Parathyroid adenoma (tissue), 2 donors: ENCODE measurements around the gene AQP2.

Experiments
- H2AFZ ChIP-seq: fragments of 300-600 bp; sonication (generic); one replicate; pipeline ENCODE4 v1.7.0; 2017; ENCODE audit warnings: antibody characterized with exemption, mild to moderate bottlenecking
- H3K27ac ChIP-seq: fragments of 300-600 bp; sonication (generic); one replicate; pipeline ENCODE4 v1.7.0; 2017
- H3K27me3 ChIP-seq: fragments of 300-600 bp; sonication (generic); one replicate; pipeline ENCODE4 v1.7.0; 2017; ENCODE audit warnings: low read length; ENCODE audit not compliant: control insufficient read depth, insufficient read depth
- H3K36me3 ChIP-seq: fragments of 300-600 bp; sonication (generic); one replicate; pipeline ENCODE4 v1.7.0; 2017; ENCODE audit warnings: low read length; ENCODE audit not compliant: control insufficient read depth, insufficient read depth
- H3K4me1 ChIP-seq: fragments of 300-600 bp; sonication (generic); one replicate; pipeline ENCODE4 v1.7.0; 2017; ENCODE audit warnings: control low read depth
- H3K4me2 ChIP-seq: fragments of 300-600 bp; sonication (generic); one replicate; pipeline ENCODE4 v1.7.0; 2017; ENCODE audit warnings: low read length
- H3K4me3 ChIP-seq: fragments of 300-600 bp; sonication (generic); one replicate; pipeline ENCODE4 v1.7.0; 2017; ENCODE audit warnings: low read depth, low read length
- H3K79me2 ChIP-seq: fragments of 300-600 bp; sonication (generic); one replicate; pipeline ENCODE4 v1.7.0; 2017; ENCODE audit warnings: control low read depth
- H3K9ac ChIP-seq: fragments of 300-600 bp; sonication (generic); one replicate; pipeline ENCODE4 v1.7.0; 2017; ENCODE audit warnings: mild to moderate bottlenecking
- H3K9me3 ChIP-seq: fragments of 300-600 bp; sonication (generic); one replicate; pipeline ENCODE4 v1.7.0; 2017; ENCODE audit warnings: low read length; ENCODE audit not compliant: control insufficient read depth
- TF ChIP-seq, protein P1 (sequence below): fragments of 300-600 bp; sonication (generic); IDR thresholded peaks from one replicate; pipeline ENCODE4 v1.7.0; 2017; ENCODE audit warnings: antibody characterized with exemption, mild to moderate bottlenecking
- donor health status: primary hyperparathyroidism.

Gene AQP2

DNA sequence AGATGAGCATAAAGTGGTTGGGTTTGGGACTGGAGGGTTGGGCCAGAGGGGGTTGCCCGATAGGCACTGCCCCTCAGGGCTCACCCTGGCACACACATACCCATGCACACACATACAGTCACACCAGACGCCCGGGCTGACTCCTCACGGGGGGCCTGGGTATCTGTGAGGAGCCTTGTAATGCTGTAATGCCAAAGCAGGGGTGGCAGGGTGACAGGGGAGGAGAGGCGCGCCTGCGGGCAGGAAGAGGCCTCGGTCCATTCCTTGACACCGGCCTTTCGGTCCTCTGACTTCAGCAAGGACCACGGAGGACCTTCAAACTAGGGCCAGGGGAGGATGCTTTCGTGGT, 47.2 kb upstream of the AQP2 start:
- H3K4me3 ChIP-seq, result peak overlapping the region; percentile 13
- TF ChIP-seq, protein P1, sequence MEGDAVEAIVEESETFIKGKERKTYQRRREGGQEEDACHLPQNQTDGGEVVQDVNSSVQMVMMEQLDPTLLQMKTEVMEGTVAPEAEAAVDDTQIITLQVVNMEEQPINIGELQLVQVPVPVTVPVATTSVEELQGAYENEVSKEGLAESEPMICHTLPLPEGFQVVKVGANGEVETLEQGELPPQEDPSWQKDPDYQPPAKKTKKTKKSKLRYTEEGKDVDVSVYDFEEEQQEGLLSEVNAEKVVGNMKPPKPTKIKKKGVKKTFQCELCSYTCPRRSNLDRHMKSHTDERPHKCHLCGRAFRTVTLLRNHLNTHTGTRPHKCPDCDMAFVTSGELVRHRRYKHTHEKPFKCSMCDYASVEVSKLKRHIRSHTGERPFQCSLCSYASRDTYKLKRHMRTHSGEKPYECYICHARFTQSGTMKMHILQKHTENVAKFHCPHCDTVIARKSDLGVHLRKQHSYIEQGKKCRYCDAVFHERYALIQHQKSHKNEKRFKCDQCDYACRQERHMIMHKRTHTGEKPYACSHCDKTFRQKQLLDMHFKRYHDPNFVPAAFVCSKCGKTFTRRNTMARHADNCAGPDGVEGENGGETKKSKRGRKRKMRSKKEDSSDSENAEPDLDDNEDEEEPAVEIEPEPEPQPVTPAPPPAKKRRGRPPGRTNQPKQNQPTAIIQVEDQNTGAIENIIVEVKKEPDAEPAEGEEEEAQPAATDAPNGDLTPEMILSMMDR, result no peak
- peak overlapping the region; percentile 25 for H3K9ac ChIP-seq
- H2AFZ ChIP-seq, result peak overlapping the region; percentile 43
- no peaks in the 10 kb centered on the region for H3K27me3 ChIP-seq
- H3K36me3 ChIP-seq, result no peaks in the 10 kb centered on the region
- H3K9me3 ChIP-seq, result no peaks in the 10 kb centered on the region
- H3K79me2 ChIP-seq, result no peaks in the 10 kb centered on the region
- H3K4me1 ChIP-seq, result peaks cover 22% of the 10 kb centered on the region
- peak overlapping the region; percentile 86 for H3K27ac ChIP-seq
- peak overlapping the region; percentile 70 for H3K4me2 ChIP-seq

DNA sequence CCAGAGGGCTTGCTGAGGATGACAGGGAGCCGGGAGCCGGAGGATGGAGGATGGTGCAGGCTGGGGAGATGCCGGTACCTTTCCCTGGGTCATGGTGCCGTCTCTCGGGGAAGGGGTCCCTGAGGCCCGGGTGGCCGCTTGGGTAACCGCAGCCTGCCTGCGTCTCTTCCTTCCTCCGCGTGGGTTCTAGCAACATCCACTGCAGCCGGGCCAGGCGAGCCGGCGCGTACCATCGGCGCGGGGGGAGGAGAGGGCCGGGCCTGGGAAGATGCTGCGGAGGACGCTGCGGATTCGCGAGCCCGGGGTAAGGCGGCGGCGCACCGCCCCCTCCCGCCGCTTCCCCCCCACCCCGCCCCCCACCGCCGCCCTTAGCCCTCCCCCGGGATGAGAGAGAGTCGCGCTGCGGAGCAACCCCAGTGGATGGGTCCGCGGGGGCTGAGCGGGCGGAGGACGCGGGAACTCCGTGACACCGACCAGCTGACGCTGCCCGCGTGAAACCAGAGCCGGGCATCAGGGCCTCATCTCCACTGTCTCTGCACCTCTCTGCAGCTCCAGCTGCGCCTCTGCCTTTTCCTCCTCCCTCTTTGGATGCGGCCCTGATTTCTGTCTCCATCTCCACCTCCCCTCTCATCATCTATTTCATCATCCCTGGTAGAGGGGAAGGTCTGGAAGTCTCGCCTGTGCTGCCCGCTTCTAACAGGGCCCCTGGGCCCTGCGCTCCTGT, 46.7 kb upstream of the AQP2 start, which contains the start of gene FAIM2:
Gene FAIM2 (minus strand): TSS at position 201 of the 724 bp plus-strand sequence. CDS start 108 bp downstream, at position 93.
- H3K27ac ChIP-seq, result peak within 1 kb of the TSS; percentile 95

DNA sequence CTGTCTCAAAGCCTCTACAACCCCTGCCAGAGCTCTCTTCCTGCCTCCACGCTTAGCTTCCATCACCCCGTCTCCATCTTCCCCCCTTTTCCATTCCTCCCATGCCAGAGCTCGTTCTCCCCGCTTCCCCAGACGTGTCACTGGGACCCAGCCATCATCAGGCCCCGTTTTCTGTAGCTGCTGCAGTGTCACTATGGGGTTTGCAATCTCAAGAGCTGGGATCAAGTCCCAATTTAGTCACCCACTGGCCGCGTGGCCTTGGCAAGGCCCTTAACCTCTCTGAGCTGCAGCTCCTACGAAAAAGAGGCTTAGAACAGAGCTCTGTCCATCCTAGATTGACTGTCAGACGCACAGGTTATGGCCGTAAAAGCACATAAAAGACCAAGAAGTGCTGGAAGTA, 45.9 kb upstream of the AQP2 start:
- TF ChIP-seq, protein P1, result no peak
- Histone ChIP-seq H3K9ac (peak overlapping the region; percentile 47), H3K79me2 (no peaks in the 10 kb centered on the region), H3K36me3 (no peaks in the 10 kb centered on the region), H3K4me1 (peaks cover 19% of the 10 kb centered on the region), H3K9me3 (no peaks in the 10 kb centered on the region), H3K4me3 (no peak overlapping the region), H3K27ac (peak overlapping the region; percentile 95), H2AFZ (peak overlapping the region; percentile 45), H3K4me2 (peak overlapping the region; percentile 46), H3K27me3 (no peaks in the 10 kb centered on the region)

More for the DNA sequence above, 46.7 kb upstream of the AQP2 start, which contains the start of gene FAIM2:
- peaks cover 19% of the 10 kb centered on the region for H3K4me1 ChIP-seq
- H3K4me3 ChIP-seq, result peak within 1 kb of the TSS; percentile 30
- no peaks in the 10 kb centered on the region for H3K36me3 ChIP-seq
- peak within 1 kb of the TSS; percentile 45 for H2AFZ ChIP-seq
- no peaks in the 10 kb centered on the region for H3K27me3 ChIP-seq
- no peaks in the 10 kb centered on the region for H3K9me3 ChIP-seq
- peak within 1 kb of the TSS; percentile 47 for H3K9ac ChIP-seq
- TF ChIP-seq, protein P1, result no peak
- H3K4me2 ChIP-seq, result peak within 1 kb of the TSS; percentile 70
- no peaks in the 10 kb centered on the region for H3K79me2 ChIP-seq

DNA sequence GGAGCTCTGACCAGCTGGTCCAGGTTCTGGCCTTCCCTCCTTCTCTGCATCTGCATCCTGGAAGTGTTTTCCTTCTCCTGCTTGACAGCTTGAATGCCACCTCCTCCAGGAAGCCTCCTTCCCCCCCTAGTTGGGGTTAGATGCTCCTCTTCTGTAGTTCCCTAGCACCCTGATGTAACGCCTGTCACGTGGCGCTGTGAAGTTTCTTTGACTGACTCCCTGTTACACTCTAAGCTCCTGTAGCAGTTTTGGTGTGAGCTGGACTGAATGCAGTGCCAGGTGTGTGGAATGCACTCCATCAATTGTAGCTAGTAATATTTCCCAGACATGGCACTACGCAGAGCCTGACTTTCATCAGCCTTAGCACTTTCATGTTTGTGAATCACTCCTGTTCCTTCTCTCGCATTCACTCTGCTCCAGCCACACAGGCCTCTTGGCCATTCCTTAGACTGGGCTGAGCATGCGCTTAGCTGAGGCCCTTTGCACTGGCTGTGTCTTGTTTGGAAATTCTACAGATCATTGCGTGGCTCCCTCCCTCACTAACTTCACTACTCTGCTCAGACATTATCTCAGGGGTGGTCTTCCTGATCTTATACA, 44.7 kb upstream of the AQP2 start:
- no peaks in the 10 kb centered on the region for H3K27me3 ChIP-seq
- no peaks in the 10 kb centered on the region for H3K79me2 ChIP-seq
- H3K4me2 ChIP-seq, result no peak overlapping the region
- H3K4me1 ChIP-seq, result peaks cover 19% of the 10 kb centered on the region
- H3K9ac ChIP-seq, result no peak overlapping the region
- peak overlapping the region; percentile 26 for H3K27ac ChIP-seq
- no peak overlapping the region for H2AFZ ChIP-seq
- no peaks in the 10 kb centered on the region for H3K36me3 ChIP-seq
- H3K9me3 ChIP-seq, result no peaks in the 10 kb centered on the region
- TF ChIP-seq, protein P1, result no peak
- no peak overlapping the region for H3K4me3 ChIP-seq
